OCI-LY3 (cell line): ENCODE measurements around the gene FAM234A.

Experiments
- H2AFZ ChIP-seq: fragments of 200-600, 300-600 bp; shearing (Covaris generic); 2 replicates; pipeline ENCODE4 v1.6.0; 2014; ENCODE audit warnings: antibody characterized with exemption, low read depth, low read length
- H3K27ac ChIP-seq: fragments of 200-600, 300-600 bp; sonication (generic); 2 replicates; pipeline ENCODE4 v1.5.1; 2014; ENCODE audit warnings: mild to moderate bottlenecking, low read length, moderate library complexity, mixed read lengths
- H3K27me3 ChIP-seq: fragments of 200-600, 300-600 bp; sonication (generic); 2 replicates; pipeline ENCODE4 v1.6.1; 2014; ENCODE audit warnings: low read depth, low read length, mixed read lengths
- H3K36me3 ChIP-seq: fragments of 200-600, 300-600 bp; sonication (generic); replicated peaks from 2 replicates; pipeline ENCODE3; 2014; ENCODE audit warnings: low read depth, low read length, mixed read lengths
- H3K4me1 ChIP-seq: fragments of 300-600, 200-600 bp; sonication (generic); 2 replicates; pipeline ENCODE4 v1.6.1; 2014; ENCODE audit warnings: low read length, mixed read lengths
- H3K4me2 ChIP-seq: fragments of 200-600, 300-600 bp; sonication (generic); 2 replicates; pipeline ENCODE4 v1.6.1; 2014; ENCODE audit warnings: low read length, mixed read lengths
- H3K4me3 ChIP-seq: fragments of 300-600, 200-600 bp; sonication (generic); 2 replicates; pipeline ENCODE4 v1.5.1; 2014; ENCODE audit warnings: antibody characterized with exemption, mild to moderate bottlenecking, low read length, moderate library complexity
- H3K79me2 ChIP-seq: fragments of 300-600, 200-600 bp; shearing (Covaris generic); 2 replicates; pipeline ENCODE4 v1.6.1; 2014; ENCODE audit warnings: mild to moderate bottlenecking, low read length, mixed read lengths
- H3K9ac ChIP-seq: fragments of 300-600, 200-600 bp; shearing (Covaris generic); 2 replicates; pipeline ENCODE4 v1.6.0; 2014; ENCODE audit warnings: mild to moderate bottlenecking, low read length, moderate library complexity
- H3K9me3 ChIP-seq: fragments of 200-600, 300-600 bp; shearing (Covaris generic); 2 replicates; pipeline ENCODE4 v1.6.1; 2014; ENCODE audit warnings: low read length, mixed read lengths; ENCODE audit not compliant: insufficient read depth
- H4K20me1 ChIP-seq: fragments of 200-600, 300-600 bp; sonication (generic); 2 replicates; pipeline ENCODE4 v1.6.1; 2016; ENCODE audit warnings: low read length, mixed read lengths; ENCODE audit not compliant: insufficient read depth
- EZH2phosphoT487 ChIP-seq: fragments of 200-600 bp; shearing (Covaris generic); IDR thresholded peaks from 2 replicates; pipeline ENCODE4 v1.6.1; 2018; ENCODE audit warnings: antibody characterized with exemption, mixed run types, low read depth
- TF ChIP-seq, protein P1 (sequence below): fragments of 200-600, 300-600 bp; sonication (generic); IDR thresholded peaks from 2 replicates; pipeline ENCODE4 v1.5.1; 2014; ENCODE audit warnings: antibody characterized with exemption, low read length, low read depth

Gene FAM234A

DNA sequence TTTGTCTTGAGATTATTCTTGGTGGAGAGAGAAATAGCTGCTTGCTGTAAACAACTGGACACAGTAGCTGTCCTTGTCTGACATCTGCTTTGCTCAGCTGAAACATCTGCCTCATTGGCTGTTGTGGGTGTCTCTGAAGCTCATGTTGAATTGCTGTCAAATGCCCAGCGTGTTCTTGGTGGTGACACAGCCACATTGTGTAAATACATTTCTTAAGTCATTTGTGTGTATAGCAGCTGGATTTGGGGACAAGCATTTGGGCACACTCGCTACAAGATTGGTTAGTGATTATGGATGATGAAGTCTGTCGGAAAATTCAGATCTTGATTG is 5.3 kb downstream of the FAM234A start:
- H2AFZ ChIP-seq, result no peak overlapping the region
- no peak overlapping the region for H3K9ac ChIP-seq
- H3K4me1 ChIP-seq, result peaks cover 12% of the 10 kb centered on the region
- peaks cover 7% of the 10 kb centered on the region; the same call in 1 of the 2 replicates for H4K20me1 ChIP-seq
- 0 out of 2 replicates have a peak, but pooled peaks cover 11% of the 10 kb centered on the region for H3K79me2 ChIP-seq
- no peak overlapping the region for H3K4me3 ChIP-seq
- H3K27me3 ChIP-seq, result no peaks in the 10 kb centered on the region
- H3K27ac ChIP-seq, result peak overlapping the region; percentile 37; the same call in 1 of the 2 replicates
- TF ChIP-seq EZH2phosphoT487, result no peak
- TF ChIP-seq, protein P1, sequence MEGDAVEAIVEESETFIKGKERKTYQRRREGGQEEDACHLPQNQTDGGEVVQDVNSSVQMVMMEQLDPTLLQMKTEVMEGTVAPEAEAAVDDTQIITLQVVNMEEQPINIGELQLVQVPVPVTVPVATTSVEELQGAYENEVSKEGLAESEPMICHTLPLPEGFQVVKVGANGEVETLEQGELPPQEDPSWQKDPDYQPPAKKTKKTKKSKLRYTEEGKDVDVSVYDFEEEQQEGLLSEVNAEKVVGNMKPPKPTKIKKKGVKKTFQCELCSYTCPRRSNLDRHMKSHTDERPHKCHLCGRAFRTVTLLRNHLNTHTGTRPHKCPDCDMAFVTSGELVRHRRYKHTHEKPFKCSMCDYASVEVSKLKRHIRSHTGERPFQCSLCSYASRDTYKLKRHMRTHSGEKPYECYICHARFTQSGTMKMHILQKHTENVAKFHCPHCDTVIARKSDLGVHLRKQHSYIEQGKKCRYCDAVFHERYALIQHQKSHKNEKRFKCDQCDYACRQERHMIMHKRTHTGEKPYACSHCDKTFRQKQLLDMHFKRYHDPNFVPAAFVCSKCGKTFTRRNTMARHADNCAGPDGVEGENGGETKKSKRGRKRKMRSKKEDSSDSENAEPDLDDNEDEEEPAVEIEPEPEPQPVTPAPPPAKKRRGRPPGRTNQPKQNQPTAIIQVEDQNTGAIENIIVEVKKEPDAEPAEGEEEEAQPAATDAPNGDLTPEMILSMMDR, result no peak
- H3K9me3 ChIP-seq, result no peaks in the 10 kb centered on the region
- peak overlapping the region; percentile 12; the same call in 1 of the 2 replicates for H3K4me2 ChIP-seq
- no peaks in the 10 kb centered on the region for H3K36me3 ChIP-seq

DNA sequence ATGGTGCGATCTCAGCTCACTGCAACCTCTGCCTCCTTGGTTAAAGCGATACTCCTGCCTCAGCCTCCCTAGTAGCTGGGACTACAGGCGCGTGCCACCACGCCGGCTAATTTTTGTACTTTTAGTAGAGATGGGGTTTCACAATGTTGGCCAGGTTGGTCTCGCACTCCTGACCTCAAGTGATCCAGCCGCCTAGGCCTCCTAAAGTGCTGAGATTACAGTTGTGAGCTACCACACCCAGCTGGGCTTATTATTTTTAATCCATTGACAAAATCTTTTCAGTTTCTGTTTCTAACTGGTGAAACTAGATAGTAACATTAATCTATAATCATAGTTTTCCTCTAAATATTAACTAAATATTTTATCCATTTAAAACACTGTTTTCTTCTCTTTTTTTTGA is 5.9 kb downstream of the FAM234A start:
- TF ChIP-seq, protein P1, result no peak
- TF ChIP-seq EZH2phosphoT487, result no peak
- H2AFZ ChIP-seq, result no peak overlapping the region
- no peaks in the 10 kb centered on the region for H3K27me3 ChIP-seq
- 0 out of 2 replicates have a peak, but pooled peaks cover 11% of the 10 kb centered on the region for H3K79me2 ChIP-seq
- no peaks in the 10 kb centered on the region for H3K36me3 ChIP-seq
- no peak overlapping the region for H3K27ac ChIP-seq
- H3K4me2 ChIP-seq, result no peak overlapping the region
- H4K20me1 ChIP-seq, result peaks cover 7% of the 10 kb centered on the region; the same call in 1 of the 2 replicates
- peaks cover 12% of the 10 kb centered on the region for H3K4me1 ChIP-seq
- no peak overlapping the region for H3K4me3 ChIP-seq
- no peaks in the 10 kb centered on the region for H3K9me3 ChIP-seq
- H3K9ac ChIP-seq, result no peak overlapping the region

DNA sequence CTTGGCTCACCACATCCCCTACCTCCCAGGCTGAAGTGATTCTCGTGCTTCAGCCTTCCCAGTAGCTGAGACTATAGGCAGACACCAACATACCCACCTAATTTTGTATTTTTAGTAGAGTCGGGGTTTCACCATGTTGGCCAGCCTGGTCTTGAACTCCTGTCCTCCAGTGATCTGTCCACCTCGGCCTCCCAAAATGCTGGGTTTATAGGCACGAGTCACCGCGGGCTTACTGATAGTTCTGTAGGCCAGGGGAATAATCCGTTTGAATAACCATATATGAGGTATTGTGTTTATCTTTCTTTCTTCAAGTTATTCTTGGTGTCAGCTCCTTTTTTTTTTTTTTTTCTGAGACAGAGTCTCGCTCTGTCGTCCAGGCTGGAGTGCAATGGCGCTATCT is 7.7 kb downstream of the FAM234A start:
- no peaks in the 10 kb centered on the region for H3K9me3 ChIP-seq
- H3K27me3 ChIP-seq, result no peaks in the 10 kb centered on the region
- peaks cover 8% of the 10 kb centered on the region for H3K4me1 ChIP-seq
- no peak overlapping the region for H3K9ac ChIP-seq
- H3K27ac ChIP-seq, result no peak overlapping the region
- H2AFZ ChIP-seq, result no peak overlapping the region
- no peak overlapping the region for H3K4me3 ChIP-seq
- H4K20me1 ChIP-seq, result peaks cover 7% of the 10 kb centered on the region; the same call in 1 of the 2 replicates
- TF ChIP-seq, protein P1, result no peak
- TF ChIP-seq EZH2phosphoT487, result no peak
- no peak overlapping the region for H3K4me2 ChIP-seq
- no peaks in the 10 kb centered on the region for H3K79me2 ChIP-seq
- no peaks in the 10 kb centered on the region for H3K36me3 ChIP-seq

DNA sequence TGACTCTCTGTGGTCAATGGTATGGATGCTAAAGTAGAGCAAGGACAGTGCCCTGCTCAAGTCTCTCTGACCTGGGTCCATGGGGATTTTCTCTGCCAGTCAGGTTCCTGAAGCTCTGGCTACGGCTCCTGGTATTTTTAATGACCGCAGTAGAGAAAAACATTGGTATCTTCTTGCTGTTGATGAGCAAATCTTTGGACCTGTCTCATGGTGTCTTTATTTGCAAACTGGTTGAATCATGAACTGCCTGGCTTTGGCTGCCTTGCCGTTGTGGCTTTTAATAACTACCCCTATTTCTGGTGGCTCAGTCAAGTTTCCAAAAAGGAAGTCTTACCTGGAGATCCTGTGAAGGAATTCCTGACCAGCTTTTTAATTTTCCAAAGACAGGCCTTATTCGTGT is 8.7 kb downstream of the FAM234A start:
- Histone ChIP-seq H3K4me1 (peaks cover 8% of the 10 kb centered on the region), H3K27ac (no peak overlapping the region), H3K4me2 (no peak overlapping the region), H3K79me2 (no peaks in the 10 kb centered on the region), H3K4me3 (no peak overlapping the region), H3K36me3 (no peaks in the 10 kb centered on the region), H3K9me3 (no peaks in the 10 kb centered on the region), H3K27me3 (no peaks in the 10 kb centered on the region), H4K20me1 (peaks cover 7% of the 10 kb centered on the region; the same call in 1 of the 2 replicates), H2AFZ (no peak overlapping the region), H3K9ac (no peak overlapping the region)
- TF ChIP-seq, protein P1, result no peak
- no peak for TF ChIP-seq EZH2phosphoT487
